ENCODE results near the gene COL2A1.

GRCh38 chr12:47967461-47968321, 36.6 kb downstream of the COL2A1 start:
- TF ChIP-seq POLR2A (IDR thresholded peaks at IDR 0.05), result no peak
- TF ChIP-seq, protein P1, sequence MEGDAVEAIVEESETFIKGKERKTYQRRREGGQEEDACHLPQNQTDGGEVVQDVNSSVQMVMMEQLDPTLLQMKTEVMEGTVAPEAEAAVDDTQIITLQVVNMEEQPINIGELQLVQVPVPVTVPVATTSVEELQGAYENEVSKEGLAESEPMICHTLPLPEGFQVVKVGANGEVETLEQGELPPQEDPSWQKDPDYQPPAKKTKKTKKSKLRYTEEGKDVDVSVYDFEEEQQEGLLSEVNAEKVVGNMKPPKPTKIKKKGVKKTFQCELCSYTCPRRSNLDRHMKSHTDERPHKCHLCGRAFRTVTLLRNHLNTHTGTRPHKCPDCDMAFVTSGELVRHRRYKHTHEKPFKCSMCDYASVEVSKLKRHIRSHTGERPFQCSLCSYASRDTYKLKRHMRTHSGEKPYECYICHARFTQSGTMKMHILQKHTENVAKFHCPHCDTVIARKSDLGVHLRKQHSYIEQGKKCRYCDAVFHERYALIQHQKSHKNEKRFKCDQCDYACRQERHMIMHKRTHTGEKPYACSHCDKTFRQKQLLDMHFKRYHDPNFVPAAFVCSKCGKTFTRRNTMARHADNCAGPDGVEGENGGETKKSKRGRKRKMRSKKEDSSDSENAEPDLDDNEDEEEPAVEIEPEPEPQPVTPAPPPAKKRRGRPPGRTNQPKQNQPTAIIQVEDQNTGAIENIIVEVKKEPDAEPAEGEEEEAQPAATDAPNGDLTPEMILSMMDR (IDR thresholded peaks at IDR 0.05), result no peak
